Neuronal stem cell (in vitro differentiated cells): ENCODE results near the gene CELF4.

Experiments
- DNase-seq: peaks from one replicate; pipeline ENCODE4 v3.0.0-alpha.2; 2013; ENCODE audit warnings: low spot score
- H2AFZ ChIP-seq: one replicate; pipeline ENCODE4 v1.6.1; 2013; ENCODE audit warnings: mild to moderate bottlenecking, low read length, inconsistent platforms
- H2AK5ac ChIP-seq: 2 replicates; pipeline ENCODE4 v1.6.1; 2013; ENCODE audit warnings: low read depth, mild to moderate bottlenecking, inconsistent platforms, low read length, moderate library complexity, mixed read lengths
- H2BK120ac ChIP-seq: 2 replicates; pipeline ENCODE4 v1.6.1; 2013; ENCODE audit warnings: low read depth, mild to moderate bottlenecking, inconsistent platforms, low read length, moderate library complexity, mixed read lengths
- H2BK12ac ChIP-seq: one replicate; pipeline ENCODE4 v1.6.1; 2013; ENCODE audit warnings: low read length, inconsistent platforms
- H2BK15ac ChIP-seq: 2 replicates; pipeline ENCODE4 v1.6.1; 2013; ENCODE audit warnings: mild to moderate bottlenecking, low read length, inconsistent platforms, mixed read lengths
- H2BK5ac ChIP-seq: one replicate; pipeline ENCODE4 v1.6.1; 2013; ENCODE audit warnings: inconsistent platforms, mild to moderate bottlenecking, low read length, moderate library complexity
- H3K14ac ChIP-seq: one replicate; pipeline ENCODE4 v1.6.1; 2013; ENCODE audit warnings: low read length, inconsistent platforms
- H3K18ac ChIP-seq: 2 replicates; pipeline ENCODE4 v1.6.1; 2013; ENCODE audit warnings: low read length, inconsistent platforms
- H3K23ac ChIP-seq: 2 replicates; pipeline ENCODE4 v1.6.1; 2013; ENCODE audit warnings: low read depth, mild to moderate bottlenecking, mixed read lengths, low read length, inconsistent platforms; ENCODE audit not compliant: poor library complexity
- H3K27ac ChIP-seq: replicated peaks from 3 replicates; pipeline ENCODE4 v1.5.1; 2013; ENCODE audit warnings: low read length, inconsistent platforms
- H3K27me3 ChIP-seq, 3 experiments: 2 replicates each; pipeline ENCODE4 v1.6.1; 2013; ENCODE audit warnings: low read length in 3 of 3, mild to moderate bottlenecking in 2 of 3, inconsistent platforms in 1 of 3, low read depth in 1 of 3, mixed read lengths in 1 of 3, moderate library complexity in 1 of 3; ENCODE audit not compliant: control insufficient read depth in 3 of 3, insufficient read depth in 3 of 3
- H3K36me3 ChIP-seq, 2 donors: replicated peaks in 1 of 2; 2 replicates each; pipeline ENCODE4 v1.6.1; 2013; ENCODE audit warnings: low read length in 2 of 2; ENCODE audit not compliant: control insufficient read depth in 2 of 2, insufficient read depth in 2 of 2
- H3K4ac ChIP-seq: 2 replicates; pipeline ENCODE4 v1.6.1; 2013; ENCODE audit warnings: inconsistent platforms, mild to moderate bottlenecking, low read length, moderate library complexity
- H3K4me1 ChIP-seq, 2 donors: 1 replicate in 1 of 2; 2 replicates in 1 of 2; pipeline ENCODE4 v1.6.1; 2013; ENCODE audit warnings: low read length in 2 of 2, low read depth in 1 of 2; ENCODE audit not compliant: control insufficient read depth in 2 of 2, insufficient read depth in 1 of 2
- H3K4me2 ChIP-seq: one replicate; pipeline ENCODE4 v1.6.1; 2013; ENCODE audit warnings: mild to moderate bottlenecking, low read length, inconsistent platforms; ENCODE audit not compliant: insufficient read depth, poor library complexity, severe bottlenecking
- H3K4me3 ChIP-seq, 2 donors: 2 replicates each; pipeline ENCODE4 v1.5.1; 2013; ENCODE audit warnings: low read length in 2 of 2, mild to moderate bottlenecking in 2 of 2, inconsistent platforms in 1 of 2, moderate library complexity in 1 of 2
- H3K79me1 ChIP-seq: one replicate; pipeline ENCODE4 v1.6.1; 2013; ENCODE audit warnings: low read depth, mild to moderate bottlenecking, inconsistent platforms, low read length, moderate library complexity
- H3K9ac ChIP-seq: one replicate; pipeline ENCODE4 v1.6.1; 2013; ENCODE audit warnings: mild to moderate bottlenecking, low read depth, low read length, inconsistent platforms; ENCODE audit not compliant: poor library complexity
- H3K9me3 ChIP-seq, 2 donors: replicated peaks in 1 of 2; 2 replicates each; pipeline versions ENCODE3 to v1.6.1; 2013; ENCODE audit warnings: low read length in 2 of 2, mild to moderate bottlenecking in 2 of 2, inconsistent platforms in 1 of 2, low read depth in 1 of 2, mixed read lengths in 1 of 2, moderate library complexity in 1 of 2; ENCODE audit not compliant: control insufficient read depth in 2 of 2, insufficient read depth in 1 of 2
- H4K8ac ChIP-seq: one replicate; pipeline ENCODE4 v1.6.1; 2013; ENCODE audit warnings: low read depth, mild to moderate bottlenecking, inconsistent platforms, low read length, moderate library complexity
- H4K91ac ChIP-seq: one replicate; pipeline ENCODE4 v1.6.1; 2013; ENCODE audit warnings: low read length, low read depth, mild to moderate bottlenecking, inconsistent platforms; ENCODE audit not compliant: poor library complexity
- WGBS, 2 donors: extraction: QIAGEN DNeasy Blood & Tissue Kit; methylation state at CpG; one replicate each; pipeline ENCODE4 v1.1.7; 2013; ENCODE audit warnings: missing lambda C conversion rate in 2 of 2, mixed read lengths in 1 of 2; ENCODE audit not compliant: insufficient read length in 2 of 2, insufficient replicate concordance in 1 of 2; ENCODE audit errors: extremely low coverage in 2 of 2; 5-methylcytosine and 5-hydroxymethylcytosine counted together

Gene CELF4

GRCh38 chr18:37559194-37559593, 6.4 kb downstream of the CELF4 start:
- Histone ChIP-seq H3K27ac (no peak overlapping the region), H3K4me1 (peaks cover 0 to 8% of the 10 kb centered on the region in 2 donors), H2BK15ac (no peak overlapping the region), H3K14ac (no peak overlapping the region), H2AK5ac (no peak overlapping the region), H3K9ac (no peak overlapping the region), H3K27me3 (peaks cover 0 to 23% (median 7%) of the 10 kb centered on the region in 3 experiments), H3K4ac (no peak overlapping the region), H3K79me1 (no peaks in the 10 kb centered on the region), H3K18ac (no peak overlapping the region), H3K4me3 (no peak overlapping the region), H3K36me3 (no peaks in the 10 kb centered on the region), H4K8ac (no peak overlapping the region), H2BK12ac (no peak overlapping the region), H2AFZ (no peak overlapping the region), H4K91ac (no peak overlapping the region), H2BK5ac (no peak overlapping the region), H3K4me2 (no peak overlapping the region), H3K9me3 (no peaks in the 10 kb centered on the region), H3K23ac (no peak overlapping the region), H2BK120ac (no peak overlapping the region)
- DNase-seq, result no peak
- WGBS, 2 donors, result no CpG with 5 or more reads among the region's 1 CpG

DNA sequence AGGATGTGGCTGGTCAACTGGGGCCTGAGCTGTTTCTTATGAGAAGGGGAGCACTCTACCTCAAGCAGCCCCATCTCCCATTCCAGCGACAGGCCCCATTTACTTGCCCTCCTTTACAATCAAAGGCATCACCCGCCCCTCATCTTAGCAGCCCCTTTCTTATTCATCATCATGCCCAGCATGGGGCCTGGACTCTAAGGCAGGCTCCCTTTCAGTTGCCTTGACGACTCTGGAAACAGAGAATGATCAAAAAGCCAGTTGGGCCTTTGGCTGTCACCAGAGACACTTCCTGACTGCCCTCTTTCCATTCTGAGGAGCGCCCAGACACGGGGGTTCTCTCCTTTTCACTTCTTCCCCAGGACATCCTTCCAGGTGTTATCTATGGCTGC, 11.2 kb downstream of the CELF4 start:
- peak overlapping the region; percentile 83 for H3K18ac ChIP-seq
- no peak overlapping the region for H2AK5ac ChIP-seq
- H2BK12ac ChIP-seq, result no peak overlapping the region
- no peak overlapping the region for H3K27ac ChIP-seq
- no peak overlapping the region for H4K91ac ChIP-seq
- no peak overlapping the region for H2AFZ ChIP-seq
- H3K4me2 ChIP-seq, result no peak overlapping the region
- H3K36me3 ChIP-seq, result no peaks in the 10 kb centered on the region
- H3K4me1 ChIP-seq, result peaks cover 0 to 12% of the 10 kb centered on the region in 2 donors
- no peak overlapping the region for H3K23ac ChIP-seq
- no peak for DNase-seq
- no peaks in the 10 kb centered on the region for H3K9me3 ChIP-seq
- no peak overlapping the region for H2BK5ac ChIP-seq
- H3K79me1 ChIP-seq, result no peaks in the 10 kb centered on the region
- no peak overlapping the region for H2BK120ac ChIP-seq
- peak overlapping the region; percentile 1 for H3K9ac ChIP-seq
- H4K8ac ChIP-seq, result no peak overlapping the region
- H3K4ac ChIP-seq, result no peak overlapping the region
- no peak overlapping the region for H3K4me3 ChIP-seq
- no CpG with 5 or more reads among the region's 5 CpGs for WGBS, 2 donors
- H2BK15ac ChIP-seq, result no peak overlapping the region
- H3K14ac ChIP-seq, result no peak overlapping the region
- H3K27me3 ChIP-seq, result peaks cover 0 to 8% (median 0%) of the 10 kb centered on the region in 3 experiments

DNA sequence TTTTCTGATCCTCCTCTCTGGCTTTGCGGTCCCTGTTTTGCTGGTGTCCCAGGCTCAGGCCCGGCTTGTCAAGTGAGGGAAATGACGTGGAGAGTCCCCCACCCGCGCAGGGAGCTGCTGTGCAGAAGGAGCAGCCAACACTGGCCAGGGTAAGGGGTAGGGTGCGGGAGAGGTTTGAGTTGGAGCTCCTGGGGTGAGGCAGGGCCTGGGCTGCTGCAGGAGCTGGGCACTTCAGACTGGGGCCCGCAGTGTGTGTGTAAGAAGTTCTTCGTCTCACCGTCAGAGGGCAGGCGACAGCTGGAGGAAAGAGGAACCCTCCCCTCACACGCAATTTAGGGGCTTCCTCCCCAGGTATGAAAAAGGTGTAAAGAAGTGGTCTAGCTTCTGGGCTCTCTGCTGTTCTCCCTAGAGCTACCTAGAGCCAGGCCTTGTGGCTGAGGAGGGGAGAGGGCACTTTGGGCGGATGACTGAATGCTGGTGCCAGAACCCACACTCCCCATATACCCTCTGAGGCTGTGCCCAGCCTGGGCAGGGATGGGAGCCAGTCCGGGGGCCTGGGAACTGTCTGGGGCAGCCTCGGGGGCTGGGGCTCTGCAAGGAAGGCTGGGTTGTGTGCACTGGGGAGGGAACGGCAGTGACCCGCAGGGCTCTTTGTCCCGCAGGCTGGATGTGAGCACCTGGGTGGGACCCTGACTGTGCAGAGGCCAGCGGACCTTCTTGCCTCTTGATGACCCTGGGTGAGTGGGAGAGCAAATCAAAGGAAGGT, 11.8 kb downstream of the CELF4 start:
- Histone ChIP-seq H2AFZ (no peak overlapping the region), H2BK15ac (no peak overlapping the region), H3K79me1 (no peaks in the 10 kb centered on the region), H2AK5ac (no peak overlapping the region), H3K27ac (no peak overlapping the region), H4K8ac (no peak overlapping the region), H4K91ac (no peak overlapping the region), H3K23ac (no peak overlapping the region), H2BK5ac (no peak overlapping the region), H2BK12ac (no peak overlapping the region), H3K14ac (no peak overlapping the region), H3K4me2 (no peak overlapping the region), H3K4me1 (peaks cover 0 to 12% of the 10 kb centered on the region in 2 donors), H3K4ac (no peak overlapping the region), H3K27me3 (peaks cover 0 to 8% (median 0%) of the 10 kb centered on the region in 3 experiments), H2BK120ac (no peak overlapping the region), H3K18ac (peak overlapping the region; percentile 83), H3K9ac (peak overlapping the region; percentile 1), H3K4me3 (no peak overlapping the region), H3K9me3 (no peaks in the 10 kb centered on the region), H3K36me3 (no peaks in the 10 kb centered on the region)
- WGBS, 2 donors, result no CpG with 5 or more reads among the region's 18 CpGs
- no peak for DNase-seq

- WGBS, 2 donors, result no CpG with 5 or more reads among the region's 5 CpGs
- no peak overlapping the region for H4K8ac ChIP-seq
- H3K18ac ChIP-seq, result no peak overlapping the region
- H3K79me1 ChIP-seq, result no peaks in the 10 kb centered on the region
- no peak overlapping the region for H2BK15ac ChIP-seq
- no peak overlapping the region for H2BK12ac ChIP-seq
- H2BK120ac ChIP-seq, result no peak overlapping the region
- H3K36me3 ChIP-seq, result no peaks in the 10 kb centered on the region
- no peak overlapping the region for H3K9ac ChIP-seq
- H3K4me3 ChIP-seq, result no peak overlapping the region
- H2AK5ac ChIP-seq, result no peak overlapping the region
- no peak overlapping the region for H2AFZ ChIP-seq
- peaks cover 0 to 8% (median 0%) of the 10 kb centered on the region in 3 experiments for H3K27me3 ChIP-seq
- H3K9me3 ChIP-seq, result no peaks in the 10 kb centered on the region
- H3K27ac ChIP-seq, result no peak overlapping the region
- peak overlapping the region; percentile 39 for H3K14ac ChIP-seq
- DNase-seq, result no peak
- no peak overlapping the region for H4K91ac ChIP-seq
- no peak overlapping the region for H3K4ac ChIP-seq
- no peak overlapping the region for H3K4me2 ChIP-seq
- H2BK5ac ChIP-seq, result no peak overlapping the region
- H3K23ac ChIP-seq, result no peak overlapping the region
- H3K4me1 ChIP-seq, result peaks cover 0 to 12% of the 10 kb centered on the region in 2 donors
Observed at GRCh38 chr18:37552286-37552685, 13.3 kb downstream of the CELF4 start.
